HepG2 (cell line): ENCODE results near the gene SPRR4. TPM values are rescaled to one million over a fixed set of nuclear protein-coding genes. Genes with fewer than 3 reads are reported as not detected.

Experiments used
- ATAC-seq: fragments of 200-7000 bp; cut with Tn5 transposase; 3 replicates; pipeline ENCODE4 v1.9.1; 2020; ENCODE audit warnings: mild to moderate bottlenecking, moderate library complexity
- BruUV-seq: library from RNA; stranded (reverse); fragments of 400-500 nt; replicated peaks from 2 replicates; lab custom pipeline; 2021; lab: Mats Ljungman, UMichigan
- CTCF ChIA-PET: fragments of 300-600 bp; formaldehyde crosslinking; extraction: SDS; loops from one replicate; lab custom pipeline; 2021; ENCODE audit warnings: low total read pairs, inconsistent platforms, low intra/inter-chr PET ratio; lab: Yijun Ruan, JAX
- POLR2A ChIA-PET: fragments of 350-600 bp; sonication (Branson Sonifier 250); formaldehyde crosslinking; loops from one replicate; lab custom pipeline; 2020; ENCODE audit warnings: antibody characterized with exemption, inconsistent platforms; lab: Yijun Ruan, JAX
- DNase-seq: peaks from one replicate; pipeline ENCODE4 v3.0.0-alpha.2; 2015; ENCODE audit warnings: low spot score
- FAIRE-seq: peaks from 3 replicates; lab custom pipeline; 2011; peaks lifted over from hg19 to GRCh38; lab: Jason Lieb, UNC
- H2AFZ ChIP-seq: one replicate; pipeline ENCODE4 v1.6.1; 2011; ENCODE audit warnings: low read length, inconsistent platforms
- H3K27ac ChIP-seq: fragments of 300-600 bp; 3 replicates; pipeline ENCODE4 v1.8.0; 2011; ENCODE audit warnings: mixed run types, mild to moderate bottlenecking, mixed read lengths, low read length, inconsistent platforms; ENCODE audit not compliant: insufficient read depth; ENCODE audit errors: extremely low read length
- H3K27me3 ChIP-seq, 2 experiments: fragments of 200-600 bp in 1 of 2; 2 replicates in 1 of 2; 3 replicates in 1 of 2; pipeline versions ENCODE4 v1.6.0 to v1.8.0; 2011; ENCODE audit warnings: low read length in 2 of 2, mild to moderate bottlenecking in 2 of 2, moderate library complexity in 2 of 2, inconsistent platforms in 1 of 2; ENCODE audit not compliant: insufficient read depth in 2 of 2, control insufficient read depth in 1 of 2
- H3K36me3 ChIP-seq, 2 experiments: fragments of 200-600 bp in 1 of 2; replicated peaks in 1 of 2; 2 replicates in 1 of 2; 3 replicates in 1 of 2; pipeline versions ENCODE4 v1.5.1 to v1.8.0; 2011; ENCODE audit warnings: low read length in 2 of 2, inconsistent platforms in 1 of 2; ENCODE audit not compliant: insufficient read depth in 2 of 2, control insufficient read depth in 1 of 2
- H3K4me1 ChIP-seq: 2 replicates; pipeline ENCODE4 v1.5.1; 2012; ENCODE audit warnings: low read length, inconsistent platforms; ENCODE audit not compliant: insufficient read depth
- H3K4me2 ChIP-seq: 2 replicates; pipeline ENCODE4 v1.6.0; 2011; ENCODE audit warnings: low read depth, low read length, inconsistent platforms
- H3K4me3 ChIP-seq, 3 experiments: fragments of 200-600 bp in 1 of 3; sonication (generic), shearing (Covaris generic) in 1 of 3; replicated peaks in 1 of 3; 2 replicates each; pipeline ENCODE4 v1.5.1; 2011 to 2016; ENCODE audit warnings: low read length in 3 of 3, inconsistent platforms in 2 of 3, low read depth in 2 of 3, mild to moderate bottlenecking in 2 of 3, control low read depth in 1 of 3, mixed read lengths in 1 of 3; ENCODE audit not compliant: insufficient read depth in 1 of 3
- H3K79me2 ChIP-seq: one replicate; pipeline ENCODE4 v1.6.1; 2011; ENCODE audit warnings: low read length, inconsistent platforms; ENCODE audit not compliant: insufficient read depth
- H3K9ac ChIP-seq: 2 replicates; pipeline ENCODE4 v1.6.0; 2011; ENCODE audit warnings: mild to moderate bottlenecking, low read depth, low read length, inconsistent platforms; ENCODE audit not compliant: insufficient read depth
- H3K9me3 ChIP-seq: 2 replicates; pipeline ENCODE4 v1.5.1; 2012; ENCODE audit warnings: mild to moderate bottlenecking, low read length
- H4K20me1 ChIP-seq: 2 replicates; pipeline ENCODE4 v1.6.0; 2011; ENCODE audit warnings: inconsistent platforms, mild to moderate bottlenecking, low read length, moderate library complexity; ENCODE audit not compliant: insufficient read depth
- DBP ChIP-seq: sonication (generic); formaldehyde crosslinking; IDR thresholded peaks from 2 replicates; pipeline ENCODE4 v1.4.0; 2020; ENCODE audit warnings: missing genetic modification reagents; ENCODE audit errors: not compliant biosample characterization
- DPF2 ChIP-seq: sonication (generic); formaldehyde crosslinking; IDR thresholded peaks from 2 replicates; pipeline ENCODE4 v1.4.0; 2020; ENCODE audit warnings: mild to moderate bottlenecking, low read depth, missing genetic modification reagents, borderline replicate concordance
- HNF1A ChIP-seq, 2 experiments: sonication (generic) in 1 of 2; formaldehyde crosslinking in 1 of 2; IDR thresholded peaks; 2 replicates each; pipeline versions ENCODE4 v1.4.0 to v1.6.1; 2016 to 2020; ENCODE audit warnings: borderline replicate concordance in 1 of 2, low read depth in 1 of 2, mild to moderate bottlenecking in 1 of 2, missing genetic modification reagents in 1 of 2
- NONO ChIP-seq, 2 experiments: fragments of 450-650 bp in 1 of 2; sonication (generic) in 1 of 2; formaldehyde crosslinking in 1 of 2; IDR thresholded peaks in 1 of 2; conservative IDR thresholded peaks in 1 of 2; 2 replicates each; pipeline versions ENCODE4 v1.6.1 to v1.8.0; 2017 to 2022; ENCODE audit warnings: mild to moderate bottlenecking in 1 of 2, missing genetic modification reagents in 1 of 2, moderate library complexity in 1 of 2
- TP53 ChIP-seq: sonication (generic); formaldehyde crosslinking; conservative IDR thresholded peaks from 2 replicates; pipeline ENCODE4 v1.4.0; 2020; ENCODE audit warnings: missing genetic modification reagents
- ZEB1 ChIP-seq: IDR thresholded peaks from 2 replicates; pipeline ENCODE4 v1.6.1; 2012; ENCODE audit warnings: mild to moderate bottlenecking, low read depth, inconsistent platforms; ENCODE audit not compliant: insufficient replicate concordance
- ZFP91 ChIP-seq: sonication (generic); formaldehyde crosslinking; IDR thresholded peaks from 2 replicates; pipeline ENCODE4 v1.9.0; 2022; ENCODE audit warnings: missing genetic modification reagents, mild to moderate bottlenecking, borderline replicate concordance
- ZNF280D ChIP-seq: sonication (generic); formaldehyde crosslinking; IDR thresholded peaks from 2 replicates; pipeline ENCODE4 v1.5.1; 2020; ENCODE audit warnings: mild to moderate bottlenecking, missing genetic modification reagents
- ZNF33A ChIP-seq: sonication (generic); formaldehyde crosslinking; IDR thresholded peaks from 2 replicates; pipeline ENCODE4 v1.5.1; 2020; ENCODE audit warnings: missing genetic modification reagents, mild to moderate bottlenecking, moderate library complexity, borderline replicate concordance
- ZNF510 ChIP-seq: sonication (generic); formaldehyde crosslinking; IDR thresholded peaks from 2 replicates; pipeline ENCODE4 v1.4.0; 2020; ENCODE audit warnings: low read depth, mild to moderate bottlenecking, missing genetic modification reagents
- ZNF678 ChIP-seq: sonication (generic); formaldehyde crosslinking; IDR thresholded peaks from 2 replicates; pipeline ENCODE4 v1.4.0; 2020; ENCODE audit warnings: mild to moderate bottlenecking, missing genetic modification reagents
- ZNF7 ChIP-seq: IDR thresholded peaks from 2 replicates; pipeline ENCODE4 v1.6.1; 2016; ENCODE audit warnings: missing biosample characterization, missing genetic modification reagents
- WGBS: methylation state at CpG from one replicate; pipeline ENCODE4 v1.1.6; 2017; ENCODE audit warnings: low lambda C conversion rate; 5-methylcytosine and 5-hydroxymethylcytosine counted together
- in situ Hi-C: cut with HindIII; loops from 2 replicates; pipeline ENCODE4 v1.10.0; 2017; ENCODE audit warnings: low pct_unique_long_range_greater_than_20kb; ENCODE audit not compliant: extremely low pct_ligation_motif_present
- intact Hi-C: fragments of 100-400 bp; cut with micrococcal nuclease; formaldehyde crosslinking; loops from one replicate; pipeline ENCODE4 v1.10.0; 2022; ENCODE audit not compliant: unreplicated experiment
- polyA plus RNA-seq, 8 experiments: library from polyadenylated mRNA; depleted of rRNA in 3 of 8; stranded (reverse) in 7 of 8; unstranded in 1 of 8; fragments of >200 nt; fragmentation: Illumina TruSeq in 4 of 8; extraction: Trizol in 4 of 8; gene quantifications; 2 replicates each; pipeline versions ENCODE4 v1.2.1 to v1.2.3, GENCODE V29; 2011 to 2016; ENCODE audit warnings: low read depth in 4 of 8, missing spikeins in 1 of 8, mixed read lengths in 1 of 8; ENCODE audit not compliant: insufficient read depth in 1 of 8
- total RNA-seq, 5 experiments: library from RNA; depleted of rRNA; stranded (reverse); fragments of >200 nt; fragmentation: Illumina TruSeq; extraction: Trizol; gene quantifications; 2 replicates each; pipeline ENCODE4 v1.2.3, GENCODE V29; 2016; ENCODE audit warnings: low read depth in 1 of 5

The SPRR4 gene
- total and polyA plus RNA-seq, 2 of the 13 experiments (the other 11 are each of a cell fraction or from before 2014, with no cell fraction given) = not detected

- Histone ChIP-seq H3K9ac (no peak overlapping the region), H3K79me2 (no peaks in the 10 kb centered on the region), H3K27me3 (no peaks in the 10 kb centered on the region), H2AFZ (no peak overlapping the region), H3K36me3 (no peaks in the 10 kb centered on the region), H4K20me1 (no peaks in the 10 kb centered on the region), H3K4me1 (no peaks in the 10 kb centered on the region), H3K27ac (no peak overlapping the region), H3K4me2 (no peak overlapping the region), H3K9me3 (no peaks in the 10 kb centered on the region), H3K4me3 (no peak overlapping the region)
- in situ Hi-C loops (no loop called here), intact Hi-C loops (no loop called here)
- ChIA-PET POLR2A (no interaction called here), CTCF (no interaction called here)
- FAIRE-seq (no peak), ATAC-seq (no peak), DNase-seq (no peak)
- 22% methylated on average over 4 of the region's 6 CpGs for WGBS
- BruUV-seq = no TSS peak
- no peak for TF ChIP-seq ZNF280D (CRISPR knock-in tag)
- TF ChIP-seq DBP = no peak
- no peak for TF ChIP-seq ZNF510
- TF ChIP-seq ZNF678 (CRISPR knock-in tag) = no peak
- no peak for TF ChIP-seq TP53 (CRISPR knock-in tag)
- TF ChIP-seq ZFP91 (CRISPR knock-in tag) = no peak
- TF ChIP-seq ZNF33A (CRISPR knock-in tag) = no peak
- TF ChIP-seq ZNF7 = no peak
- no peak for TF ChIP-seq HNF1A (IDR thresholded peaks at IDR 0.05; ENCODE audit: low read depth)
- no peak for TF ChIP-seq HNF1A (CRISPR knock-in tag; IDR thresholded peaks at IDR 0.05; ENCODE audit: borderline replicate concordance)
- no peak for TF ChIP-seq NONO (IDR thresholded peaks at IDR 0.05)
- no peak for TF ChIP-seq NONO (CRISPR knock-in tag; conservative IDR thresholded peaks at IDR 0.05)
- no peak for TF ChIP-seq DPF2 (CRISPR knock-in tag)
- TF ChIP-seq ZEB1 = no peak
Observed at GRCh38 chr1:152981146-152981871, 10.9 kb downstream of the SPRR4 start.
